NT2/D1 (cell line): ENCODE results near the gene TGM1.
"Not testable (repeated sequence)": the region's sequence is repeated elsewhere in the genome, so short reads cannot be mapped to it uniquely, and the experiment has no call there.

Experiments used
- DNase-seq: peaks from one replicate; pipeline ENCODE4 v3.0.0-alpha.2; 2011; ENCODE audit warnings: low read depth, low spot score
- H3K27me3 ChIP-seq: 2 replicates; pipeline ENCODE4 v1.6.0; 2011; ENCODE audit warnings: mild to moderate bottlenecking; ENCODE audit not compliant: insufficient read length, insufficient read depth
- H3K36me3 ChIP-seq: 2 replicates; pipeline ENCODE4 v1.6.1; 2011; ENCODE audit warnings: mild to moderate bottlenecking, low read length, mixed read lengths; ENCODE audit not compliant: insufficient read depth, insufficient read length
- H3K4me1 ChIP-seq: 2 replicates; pipeline ENCODE4 v1.5.1; 2011; ENCODE audit not compliant: insufficient read depth, insufficient read length
- H3K4me3 ChIP-seq: 2 replicates; pipeline ENCODE4 v1.5.1; 2011; ENCODE audit warnings: low read depth; ENCODE audit not compliant: insufficient read length
- H3K9ac ChIP-seq: 2 replicates; pipeline ENCODE4 v1.6.0; 2011; ENCODE audit warnings: low read depth; ENCODE audit not compliant: insufficient read length
- H3K9me3 ChIP-seq: 2 replicates; pipeline ENCODE4 v1.5.1; 2011; ENCODE audit warnings: mild to moderate bottlenecking, low read length; ENCODE audit not compliant: insufficient read depth
- SUZ12 ChIP-seq: IDR thresholded peaks from 2 replicates; pipeline ENCODE4 v1.6.1; 2011; ENCODE audit not compliant: insufficient read length, insufficient read depth; ENCODE audit errors: extremely low read depth
- YY1 ChIP-seq: IDR thresholded peaks from 2 replicates; pipeline ENCODE4 v1.6.1; 2011; ENCODE audit not compliant: insufficient read length, insufficient read depth
- ZNF274 ChIP-seq: IDR thresholded peaks from 2 replicates; pipeline ENCODE4 v1.6.1; 2011; ENCODE audit warnings: mild to moderate bottlenecking, low read depth, low read length

The TGM1 gene

GRCh38 chr14:24249230-24250021, 13.6 kb downstream of the TGM1 start:
- TF ChIP-seq SUZ12 (no peak), ZNF274 (no peak), YY1 (no peak)
- H3K4me1 ChIP-seq = no peaks in the 10 kb centered on the region
- no peak for DNase-seq
- H3K9ac ChIP-seq = no peak overlapping the region
- no peaks in the 10 kb centered on the region for H3K9me3 ChIP-seq
- H3K36me3 ChIP-seq = peaks cover 11% of the 10 kb centered on the region
- H3K27me3 ChIP-seq = no peaks in the 10 kb centered on the region
- no peak overlapping the region for H3K4me3 ChIP-seq

GRCh38 chr14:24247422-24247821, 15.6 kb downstream of the TGM1 start:
- Histone ChIP-seq H3K4me3 (no peak overlapping the region), H3K9ac (no peak overlapping the region), H3K4me1 (no peaks in the 10 kb centered on the region), H3K9me3 (no peaks in the 10 kb centered on the region), H3K27me3 (no peaks in the 10 kb centered on the region), H3K36me3 (peaks cover 3% of the 10 kb centered on the region)
- no peak for DNase-seq
- TF ChIP-seq SUZ12 = no peak
- no peak for TF ChIP-seq ZNF274
- TF ChIP-seq YY1 = no peak

- DNase-seq = no peak
- TF ChIP-seq SUZ12 (no peak), ZNF274 (no peak), YY1 (no peak)
- Histone ChIP-seq H3K9me3 (no peaks in the 10 kb centered on the region), H3K27me3 (no peaks in the 10 kb centered on the region), H3K36me3 (peaks cover 3% of the 10 kb centered on the region), H3K9ac (no peak overlapping the region), H3K4me3 (no peak overlapping the region), H3K4me1 (no peaks in the 10 kb centered on the region)
These were observed 16.2 kb downstream of the TGM1 start for GRCh38 chr14:24246765-24247212.

- H3K9ac ChIP-seq, H3K27me3 ChIP-seq, H3K4me1 ChIP-seq, DNase-seq, H3K9me3 ChIP-seq, H3K4me3 ChIP-seq: not testable (repeated sequence)
- peaks cover 13% of the 10 kb centered on the region for H3K36me3 ChIP-seq
These were observed 17.6 kb downstream of the TGM1 start for GRCh38 chr14:24245350-24245749.

GRCh38 chr14:24243336-24243836, 19.6 kb downstream of the TGM1 start:
- Histone ChIP-seq H3K4me1 (no peaks in the 10 kb centered on the region), H3K36me3 (peaks cover 30% of the 10 kb centered on the region), H3K27me3 (no peaks in the 10 kb centered on the region), H3K9ac (peak overlapping the region; percentile 61), H3K4me3 (peak overlapping the region; percentile 26), H3K9me3 (no peaks in the 10 kb centered on the region)
- no peak for TF ChIP-seq SUZ12
- TF ChIP-seq YY1 = no peak
- TF ChIP-seq ZNF274 = no peak
- DNase-seq = no peak

- H3K9me3 ChIP-seq = no peaks in the 10 kb centered on the region
- DNase-seq = peak; percentile 68
- peaks cover 45% of the 10 kb centered on the region for H3K36me3 ChIP-seq
- H3K4me3 ChIP-seq = peak overlapping the region; percentile 71
- no peaks in the 10 kb centered on the region for H3K27me3 ChIP-seq
- peak overlapping the region; percentile 81 for H3K9ac ChIP-seq
- no peaks in the 10 kb centered on the region for H3K4me1 ChIP-seq
- TF ChIP-seq YY1 = no peak
- TF ChIP-seq ZNF274 = no peak
- no peak for TF ChIP-seq SUZ12
These were observed 21.0 kb downstream of the TGM1 start for GRCh38 chr14:24241829-24242443.

- no peak overlapping the region for H3K9ac ChIP-seq
- no peaks in the 10 kb centered on the region for H3K27me3 ChIP-seq
- peaks cover 61% of the 10 kb centered on the region for H3K36me3 ChIP-seq
- H3K4me1 ChIP-seq = no peaks in the 10 kb centered on the region
- H3K9me3 ChIP-seq = no peaks in the 10 kb centered on the region
- TF ChIP-seq ZNF274 (no peak), SUZ12 (no peak), YY1 (no peak)
- no peak overlapping the region for H3K4me3 ChIP-seq
- DNase-seq = no peak
These were observed 22.7 kb downstream of the TGM1 start for GRCh38 chr14:24240110-24240918.
